ENCODE measurements around the gene SLC29A2.

The SLC29A2 gene

DNA sequence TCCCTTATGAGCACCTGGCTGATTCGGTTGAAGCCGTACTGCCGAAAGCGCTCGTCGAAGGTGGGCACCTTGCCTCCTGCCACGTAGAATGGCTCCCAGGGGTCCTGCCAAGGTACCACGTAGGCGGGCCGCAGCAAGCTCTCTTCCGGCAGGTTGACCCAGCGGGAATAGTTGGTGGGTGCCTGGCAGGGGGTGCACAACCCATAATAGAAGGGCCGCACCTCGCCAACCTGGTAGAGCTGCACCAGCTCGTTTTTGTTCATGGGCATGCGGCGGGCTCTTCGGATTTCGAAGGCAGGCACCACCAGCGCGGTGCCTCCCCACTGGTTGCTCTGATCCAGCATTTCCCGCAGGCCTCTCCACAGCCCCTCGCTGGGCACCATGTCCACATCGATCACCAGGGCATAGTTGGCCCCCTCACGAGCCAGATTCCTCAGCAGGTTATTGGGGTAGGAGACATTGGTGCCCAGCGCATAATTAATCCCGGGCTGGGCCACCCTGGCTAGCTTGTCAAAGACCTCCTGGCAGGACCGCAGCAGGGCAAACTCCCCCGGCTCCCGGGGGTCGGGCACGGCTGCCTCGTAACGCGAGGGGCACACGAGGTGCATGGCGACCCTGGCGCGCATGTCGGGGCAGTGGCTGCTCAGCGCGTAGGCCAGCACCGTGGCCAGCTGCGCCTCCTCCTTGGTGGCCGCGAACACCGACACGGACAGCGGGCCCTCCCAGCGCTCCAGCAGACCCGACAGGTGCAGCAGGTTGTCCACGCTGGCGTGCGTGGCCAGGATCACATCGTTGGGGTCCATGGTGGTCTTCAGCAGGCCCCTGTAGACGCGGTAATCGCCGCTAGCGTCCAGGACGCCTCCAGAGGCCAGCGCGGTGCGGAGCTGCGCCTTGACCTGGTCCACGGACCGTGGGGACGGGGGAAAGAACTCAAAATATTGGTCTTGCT, 24.8 kb downstream of the SLC29A2 start:
- no peak for DNase-seq

DNA sequence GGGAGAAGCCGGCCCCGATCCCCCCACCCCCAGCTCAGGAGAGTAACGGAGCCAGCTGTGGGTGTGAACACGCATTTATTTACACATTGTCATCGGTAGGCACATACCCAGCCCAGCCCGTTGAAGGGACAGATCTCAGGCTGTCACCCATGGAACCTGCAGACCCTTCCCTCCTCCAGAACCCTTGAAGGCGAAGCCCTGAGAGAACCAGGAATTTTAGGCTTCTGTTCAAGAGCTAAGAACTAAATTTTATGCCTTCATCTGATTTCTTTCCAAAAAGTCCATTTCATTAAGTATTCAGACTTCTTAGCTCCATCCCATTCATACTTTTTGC, 26.3 kb downstream of the SLC29A2 start:
- no peak for DNase-seq

GRCh38 chr11:66344550-66345315, 26.8 kb downstream of the SLC29A2 start, which contains the start of gene BRMS1:
TSS of gene BRMS1 (minus strand) at chr11:66345104. CDS start at chr11:66342234, 2,870 bp downstream.
- DNase-seq: peak; percentile 95 to 96

DNA sequence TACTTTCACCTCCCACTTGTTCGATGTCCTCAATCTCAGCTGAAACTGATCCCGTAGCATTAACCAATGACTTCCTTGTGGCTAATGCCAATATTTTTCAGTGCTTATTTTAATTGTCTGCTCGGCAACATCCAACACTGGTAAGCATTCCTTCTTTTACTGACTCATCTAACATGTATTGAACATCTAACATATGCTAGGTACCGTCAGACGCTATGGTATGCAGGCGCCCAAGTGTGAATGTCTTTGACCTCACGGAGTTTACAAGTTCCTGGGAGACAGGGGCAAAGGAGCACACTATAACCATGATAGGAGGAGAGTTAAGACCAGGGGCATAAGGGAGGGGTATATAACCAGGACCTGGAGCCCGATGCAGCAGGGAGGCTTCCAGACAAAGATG, 28.4 kb downstream of the SLC29A2 start:
- no peak for DNase-seq

GRCh38 chr11:66341502-66342126, 29.9 kb downstream of the SLC29A2 start:
- no peak for DNase-seq

DNA sequence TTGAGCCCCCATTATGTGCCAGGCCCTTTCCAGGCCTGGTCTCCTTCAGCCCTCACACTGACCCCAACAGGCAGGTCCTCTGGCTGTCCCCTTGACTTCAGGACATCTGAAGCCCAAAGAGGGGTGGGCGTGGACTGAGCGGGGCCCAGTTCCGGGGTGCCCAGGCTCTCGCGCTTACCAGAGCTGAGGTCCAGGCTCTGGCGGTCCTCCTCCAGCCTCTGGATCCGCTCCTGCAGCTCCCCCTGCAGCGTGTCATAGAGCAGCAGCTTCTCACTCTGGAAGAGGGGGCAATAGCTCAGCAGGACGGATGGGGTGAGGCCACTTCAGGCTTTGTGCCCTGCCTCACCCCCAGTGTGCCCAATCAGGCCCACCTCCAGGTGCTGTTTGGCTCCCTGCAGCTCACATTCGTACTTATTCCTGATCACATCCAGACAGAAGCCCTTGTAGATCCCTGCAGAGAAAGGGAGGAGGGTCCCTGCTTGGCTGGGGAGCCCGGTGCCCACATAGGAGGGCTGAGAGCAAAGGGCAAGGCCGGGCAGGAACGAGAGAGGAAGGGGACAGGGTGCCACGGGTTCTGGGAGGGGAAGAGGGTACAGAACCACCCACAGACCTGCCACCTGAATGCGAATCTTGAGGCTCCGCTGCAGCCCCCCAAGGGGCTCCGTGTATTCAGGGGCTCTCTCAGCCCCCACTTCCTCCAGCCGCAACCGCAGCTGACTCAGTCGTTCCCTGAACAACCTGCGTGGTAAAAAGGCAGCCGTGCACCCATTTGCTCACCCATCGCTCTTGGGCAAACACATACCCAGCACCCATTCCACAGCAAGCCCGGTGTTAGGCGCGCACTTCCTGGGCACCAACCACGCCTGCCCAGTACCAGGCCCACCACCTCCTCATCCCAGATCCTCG, 30.7 kb downstream of the SLC29A2 start:
- DNase-seq: no peak

DNA sequence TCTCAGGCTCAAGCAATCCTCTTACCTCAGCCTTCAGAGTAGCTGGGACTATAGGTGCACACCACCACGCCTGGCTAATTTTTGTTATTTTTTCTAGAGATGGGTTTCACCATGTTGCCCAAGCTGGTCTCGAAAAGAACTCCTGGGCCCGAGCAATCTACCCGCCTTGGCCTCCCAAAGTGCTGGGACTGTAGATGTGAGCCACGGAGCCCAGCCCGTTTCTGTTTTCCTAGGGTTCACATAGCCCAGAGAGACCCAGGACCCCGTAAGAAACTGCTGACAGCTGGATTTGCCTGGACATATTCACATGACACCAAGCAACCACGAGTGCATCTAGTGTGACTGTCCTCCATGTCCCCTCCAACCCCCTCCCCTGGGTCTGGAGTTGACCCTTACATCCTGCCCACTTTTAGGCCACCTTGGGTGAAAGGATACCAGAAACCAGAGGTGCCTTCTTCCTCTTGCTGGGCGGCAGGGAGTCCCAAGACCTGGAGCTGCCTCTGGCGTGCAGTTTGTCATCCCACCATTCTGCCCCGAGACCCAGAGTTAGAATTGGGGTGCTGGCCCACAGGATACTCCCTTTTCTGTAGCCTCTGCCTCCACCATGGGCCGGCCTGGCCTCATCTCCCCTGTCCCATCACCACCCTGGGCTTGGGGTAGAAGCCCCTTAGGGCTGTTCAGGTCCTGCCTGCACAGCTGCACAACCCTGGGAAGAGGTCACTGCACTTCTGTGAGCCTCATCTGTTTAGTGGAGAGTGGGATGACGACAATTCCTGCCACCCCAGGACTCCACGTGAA, 31.7 kb downstream of the SLC29A2 start:
- no peak for DNase-seq

DNA sequence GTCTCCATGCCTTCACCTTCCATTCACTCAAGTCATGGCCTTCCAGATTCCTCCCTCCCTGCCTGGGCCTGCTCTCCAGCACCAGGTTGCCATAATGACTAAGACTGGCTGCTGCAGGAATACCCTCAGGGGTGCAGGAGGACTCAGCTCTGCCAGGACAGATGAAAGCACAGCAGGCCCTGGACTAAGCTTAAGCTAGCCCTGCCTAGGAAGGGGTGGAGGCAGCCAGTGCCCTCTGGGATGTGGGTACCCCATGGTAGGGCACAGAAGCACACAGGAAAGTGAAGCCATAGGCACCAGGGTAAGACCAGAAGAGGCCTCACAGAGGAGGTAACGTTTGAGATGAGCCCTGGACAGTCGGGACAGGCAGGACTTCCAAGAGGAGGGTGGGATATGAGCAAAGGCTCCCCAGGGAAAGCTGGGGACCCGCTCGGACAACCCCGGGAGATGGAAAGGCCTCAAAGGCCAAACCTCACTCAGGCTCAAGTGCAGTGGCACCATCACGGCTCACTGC, 32.3 kb downstream of the SLC29A2 start:
- DNase-seq: no peak

DNA sequence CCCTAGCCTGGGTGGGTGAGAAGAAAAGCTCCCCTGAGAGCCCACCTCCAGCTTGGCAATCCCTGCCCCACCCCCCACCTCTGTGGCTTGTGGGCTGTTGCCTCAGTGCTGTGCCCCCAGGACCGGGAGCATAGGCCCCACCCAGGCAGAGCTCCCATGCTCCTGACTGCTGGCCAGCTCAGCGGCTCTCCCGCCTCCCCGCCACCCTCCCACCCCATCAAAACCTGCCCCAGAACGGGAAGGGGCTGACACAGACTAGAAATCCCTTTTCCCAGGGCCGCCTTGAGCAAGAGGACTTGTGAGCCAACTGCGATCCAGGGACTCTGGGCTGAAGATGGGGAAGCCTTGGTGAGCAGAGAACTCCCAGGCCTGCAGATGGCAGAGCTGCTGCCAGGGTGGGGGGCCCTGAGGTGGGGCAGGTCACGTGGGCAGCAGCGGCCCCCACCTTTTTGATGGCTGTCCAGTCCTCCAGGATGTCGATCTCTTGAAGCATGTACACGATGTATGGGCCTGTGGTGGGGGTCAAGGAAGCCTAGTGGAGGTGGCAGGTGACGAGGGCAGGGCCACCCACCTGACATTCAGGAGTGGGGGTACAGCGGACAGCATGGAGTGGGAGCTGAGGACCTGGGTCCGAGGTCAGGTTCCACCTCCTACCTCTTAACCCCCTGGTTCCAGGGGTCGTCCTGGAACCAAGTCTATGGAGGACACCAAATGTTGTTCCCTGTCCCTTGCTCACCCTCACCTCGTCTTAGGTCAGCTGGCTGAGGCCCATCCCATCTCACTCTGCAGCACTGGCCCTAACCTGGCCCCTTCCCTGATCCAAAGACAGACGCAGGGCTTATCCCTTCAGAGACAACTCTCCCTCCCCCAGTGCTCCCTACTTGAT, 33.0 kb downstream of the SLC29A2 start:
- DNase-seq: no peak

GRCh38 chr11:66337103-66337899, 34.3 kb downstream of the SLC29A2 start:
- DNase-seq: no peak

DNA sequence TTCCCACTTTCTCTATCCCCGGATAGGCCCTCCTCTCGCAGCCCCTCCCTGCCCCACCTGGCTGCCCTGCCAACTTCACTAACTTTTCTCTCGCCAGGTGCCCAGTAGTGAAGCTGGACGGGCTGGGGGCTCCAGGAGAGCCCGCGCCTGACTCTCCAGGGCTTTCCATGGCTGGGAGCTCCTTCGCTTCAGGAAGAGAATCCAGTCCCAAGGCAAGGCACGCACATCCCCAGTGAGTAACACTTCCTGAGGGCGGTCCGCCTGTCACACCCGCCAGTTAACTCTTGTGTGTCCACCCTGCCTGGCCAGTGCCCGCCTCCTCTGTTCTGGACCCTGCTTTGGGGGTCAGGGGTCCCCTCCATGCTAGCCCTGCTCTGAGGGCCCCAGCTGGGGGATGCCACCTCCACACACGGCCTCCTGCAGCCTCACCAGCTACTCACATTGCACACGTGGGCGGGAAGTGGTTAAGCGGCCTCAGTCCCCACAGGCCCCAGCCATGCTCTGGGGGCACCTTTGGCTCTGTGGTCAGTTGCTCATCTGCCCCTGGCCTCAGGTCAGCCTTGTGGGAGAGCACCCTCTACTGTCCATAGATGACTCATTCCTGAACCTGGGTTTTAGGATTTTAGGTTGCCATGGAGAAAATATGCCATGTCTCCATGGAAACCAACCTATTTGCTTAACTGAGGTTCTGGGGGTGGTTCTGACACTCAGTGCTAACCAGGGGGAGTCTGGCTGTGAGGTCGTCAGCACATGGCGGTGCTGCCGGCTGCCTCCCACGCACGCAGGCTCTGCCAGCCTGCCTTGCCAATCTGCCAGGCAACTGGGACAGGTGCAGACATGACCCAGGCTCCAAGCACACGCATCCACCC, 35.1 kb downstream of the SLC29A2 start, which contains the start of gene RIN1:
TSS of gene RIN1 (minus strand) at position 201 of the 869 bp plus-strand sequence. CDS start at position 169, 32 bp downstream.
- DNase-seq: peak; percentile 16 to 30

- no peak for DNase-seq
Measured at GRCh38 chr11:66335531-66336233, 35.9 kb downstream of the SLC29A2 start.

- no peak for DNase-seq
Measured at GRCh38 chr11:66334605-66335442, 36.7 kb downstream of the SLC29A2 start.

GRCh38 chr11:66333896-66334604, 37.5 kb downstream of the SLC29A2 start:
- no peak for DNase-seq

DNA sequence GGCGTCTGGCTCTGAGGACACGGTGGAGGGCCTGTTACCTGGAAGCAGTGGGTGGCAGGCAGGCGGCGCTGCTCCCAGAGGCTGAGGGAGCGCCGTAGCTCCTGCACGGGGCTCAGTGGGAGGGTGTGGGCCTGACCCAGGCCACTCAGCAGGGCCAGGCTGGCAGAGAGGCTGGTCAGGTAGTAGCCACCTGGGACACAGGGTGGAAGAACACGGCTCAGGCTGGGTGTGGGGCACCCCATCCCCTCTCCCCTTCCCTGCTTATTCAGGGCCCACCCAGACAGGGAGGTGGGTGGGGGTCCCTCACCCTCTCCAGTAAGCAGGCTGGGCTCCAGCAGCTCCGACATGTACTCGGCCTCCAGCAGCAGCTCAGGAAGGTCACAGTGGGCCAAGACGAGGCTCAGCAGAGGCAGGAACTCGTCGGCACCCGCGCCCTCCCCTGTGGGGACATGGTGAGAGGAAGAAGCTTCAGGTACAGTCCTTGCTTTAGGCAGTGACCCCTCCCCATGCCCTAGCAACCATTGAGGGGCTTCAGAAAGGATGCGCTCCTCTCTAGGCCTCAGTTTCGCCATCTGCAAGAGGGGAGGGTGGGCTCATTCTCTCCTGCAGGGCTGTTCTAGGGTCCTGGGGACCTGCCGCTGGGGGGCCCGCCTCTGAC, 38.2 kb downstream of the SLC29A2 start:
- no peak for DNase-seq
